Suprapubic skin (tissue), 4 donors: Measurements from ENCODE around the gene HK3. TPM values are rescaled to one million over a fixed set of nuclear protein-coding genes. Genes with fewer than 3 reads are reported as not detected.

Source experiments
- DNase-seq, 2 donors: peaks; one replicate each; pipeline ENCODE4 v3.0.0-alpha.2; 2019; ENCODE audit warnings: low spot score in 2 of 2
- H3K27ac ChIP-seq: fragments of 200-600 bp; sonication (generic); one replicate; pipeline ENCODE4 v1.5.1; 2019
- H3K27me3 ChIP-seq: fragments of 200-600 bp; sonication (generic); one replicate; pipeline ENCODE4 v1.5.1; 2019
- H3K36me3 ChIP-seq: fragments of 200-600 bp; sonication (generic); one replicate; pipeline ENCODE4 v1.5.1; 2019
- H3K4me1 ChIP-seq: fragments of 200-600 bp; sonication (generic); one replicate; pipeline ENCODE4 v1.5.1; 2019
- H3K4me3 ChIP-seq: fragments of 200-600 bp; sonication (generic); one replicate; pipeline ENCODE4 v1.5.1; 2019; ENCODE audit warnings: mild to moderate bottlenecking
- H3K9me3 ChIP-seq: fragments of 200-600 bp; sonication (generic); one replicate; pipeline ENCODE4 v1.5.1; 2019
- EP300 ChIP-seq: sonication (generic); formaldehyde crosslinking; IDR thresholded peaks from one replicate; pipeline ENCODE4 v1.6.1; 2017; ENCODE audit warnings: antibody characterized with exemption
- POLR2A ChIP-seq, 2 donors: fragments of 450-650 bp; IDR thresholded peaks; one replicate each; pipeline ENCODE4 v1.6.1; 2017; ENCODE audit warnings: antibody characterized with exemption in 2 of 2, mild to moderate bottlenecking in 2 of 2, moderate library complexity in 2 of 2
- POLR2AphosphoS5 ChIP-seq, 3 donors: sonication (generic); formaldehyde crosslinking; IDR thresholded peaks; one replicate each; pipeline ENCODE4 v1.6.1; 2017; ENCODE audit warnings: antibody characterized with exemption in 3 of 3
- WGBS: methylation state at CpG from one replicate; pipeline ENCODE4 v1.1.5; 2018; 5-methylcytosine and 5-hydroxymethylcytosine counted together
- total RNA-seq, 4 donors: library from RNA; depleted of rRNA; stranded (reverse); fragments of >200 nt; gene quantifications; one replicate each; pipeline ENCODE4 v1.1.0, GENCODE V29; 2016
- TF ChIP-seq, protein P1 (sequence below), 2 donors: fragments of 200-600 bp in 1 of 2; fragments of 450-650 bp in 1 of 2; sonication (generic) in 1 of 2; IDR thresholded peaks; one replicate each; pipeline ENCODE4 v1.5.1; 2016 to 2019; ENCODE audit warnings: antibody characterized with exemption in 2 of 2, mild to moderate bottlenecking in 1 of 2, moderate library complexity in 1 of 2

The HK3 gene
- total RNA-seq, 4 donors from 2014 or later, result 0.16 to 1.0 (median 0.83) TPM

DNA sequence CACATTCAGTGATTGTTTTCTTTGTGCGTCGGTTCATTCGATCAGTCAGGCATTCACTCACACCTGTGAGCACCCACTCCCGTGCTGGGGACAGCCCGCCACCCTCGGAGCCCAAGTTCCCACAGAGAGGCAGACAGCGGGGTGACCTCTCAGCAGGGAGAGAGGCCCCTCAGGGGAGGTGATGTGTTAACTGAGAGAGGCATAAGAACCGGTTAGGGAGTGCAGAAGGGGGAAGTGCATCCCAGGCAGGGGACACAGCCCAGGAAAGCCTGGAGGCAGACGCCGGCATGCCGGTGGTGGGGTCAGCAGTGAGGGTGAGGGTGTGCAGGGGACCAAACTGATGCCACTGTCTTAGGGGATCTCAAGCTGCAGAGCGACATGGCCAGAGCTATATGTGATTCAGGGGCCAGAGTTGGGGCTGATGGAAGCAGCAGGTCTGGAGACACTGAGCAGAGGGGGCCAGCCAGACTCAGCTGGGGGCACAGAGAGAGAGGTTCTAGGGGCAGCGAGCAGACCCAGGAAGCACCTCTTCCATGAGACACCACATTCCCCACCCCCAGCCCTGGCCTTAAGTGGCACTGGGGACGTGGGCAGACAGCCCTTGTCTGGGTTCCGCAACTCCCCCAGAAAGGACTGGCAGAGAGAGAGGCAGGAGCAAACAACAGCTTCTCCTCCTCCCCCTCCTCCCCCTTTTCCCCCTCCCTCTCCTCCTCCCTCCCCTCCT is 35.9 kb downstream of the HK3 start:
- peaks cover 83% of the 10 kb centered on the region for H3K27me3 ChIP-seq

DNA sequence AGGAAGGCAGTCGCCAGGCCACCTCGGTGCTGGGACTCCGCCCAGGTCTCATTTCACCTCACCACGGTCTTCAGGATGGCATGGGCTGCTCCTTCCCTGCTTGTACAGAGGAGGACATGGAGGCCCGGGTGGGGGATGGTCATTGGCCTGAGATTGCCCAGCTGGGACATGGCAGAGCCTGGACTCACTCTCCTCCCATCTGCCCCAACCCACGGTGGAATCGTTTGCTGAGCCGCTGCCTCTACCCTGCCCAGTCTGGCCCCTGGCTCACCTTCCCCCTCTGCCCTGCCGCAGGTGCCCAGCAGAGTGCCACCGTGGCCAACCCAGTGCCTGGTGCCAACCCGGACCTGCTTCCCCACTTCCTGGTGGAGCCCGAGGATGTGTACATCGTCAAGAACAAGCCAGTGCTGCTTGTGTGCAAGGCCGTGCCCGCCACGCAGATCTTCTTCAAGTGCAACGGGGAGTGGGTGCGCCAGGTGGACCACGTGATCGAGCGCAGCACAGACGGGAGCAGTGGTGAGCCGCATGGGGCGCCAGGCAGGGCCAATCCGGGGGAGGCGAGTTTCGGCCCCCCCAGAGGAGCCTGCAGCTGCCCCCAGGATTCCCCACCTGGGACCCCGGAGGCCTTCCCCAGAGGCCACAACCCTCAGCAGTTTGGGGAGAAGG is 36.7 kb downstream of the HK3 start:
- TF ChIP-seq, protein P1, sequence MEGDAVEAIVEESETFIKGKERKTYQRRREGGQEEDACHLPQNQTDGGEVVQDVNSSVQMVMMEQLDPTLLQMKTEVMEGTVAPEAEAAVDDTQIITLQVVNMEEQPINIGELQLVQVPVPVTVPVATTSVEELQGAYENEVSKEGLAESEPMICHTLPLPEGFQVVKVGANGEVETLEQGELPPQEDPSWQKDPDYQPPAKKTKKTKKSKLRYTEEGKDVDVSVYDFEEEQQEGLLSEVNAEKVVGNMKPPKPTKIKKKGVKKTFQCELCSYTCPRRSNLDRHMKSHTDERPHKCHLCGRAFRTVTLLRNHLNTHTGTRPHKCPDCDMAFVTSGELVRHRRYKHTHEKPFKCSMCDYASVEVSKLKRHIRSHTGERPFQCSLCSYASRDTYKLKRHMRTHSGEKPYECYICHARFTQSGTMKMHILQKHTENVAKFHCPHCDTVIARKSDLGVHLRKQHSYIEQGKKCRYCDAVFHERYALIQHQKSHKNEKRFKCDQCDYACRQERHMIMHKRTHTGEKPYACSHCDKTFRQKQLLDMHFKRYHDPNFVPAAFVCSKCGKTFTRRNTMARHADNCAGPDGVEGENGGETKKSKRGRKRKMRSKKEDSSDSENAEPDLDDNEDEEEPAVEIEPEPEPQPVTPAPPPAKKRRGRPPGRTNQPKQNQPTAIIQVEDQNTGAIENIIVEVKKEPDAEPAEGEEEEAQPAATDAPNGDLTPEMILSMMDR (IDR thresholded peaks at IDR 0.05), result no peak
- TF ChIP-seq POLR2AphosphoS5 (IDR thresholded peaks at IDR 0.05) (no peak), EP300 (no peak), POLR2A (IDR thresholded peaks at IDR 0.05) (no peak)
- H3K27me3 ChIP-seq, result peaks cover 84% of the 10 kb centered on the region
- 48% methylated on average over 22 of the region's 28 CpGs for WGBS
- H3K36me3 ChIP-seq, result no peaks in the 10 kb centered on the region
- no peak for DNase-seq
- H3K4me3 ChIP-seq, result no peak overlapping the region
- no peaks in the 10 kb centered on the region for H3K9me3 ChIP-seq
- H3K4me1 ChIP-seq, result no peaks in the 10 kb centered on the region
- H3K27ac ChIP-seq, result no peak overlapping the region

More for the DNA sequence above, 35.9 kb downstream of the HK3 start:
- TF ChIP-seq EP300, result no peak
- TF ChIP-seq POLR2A (IDR thresholded peaks at IDR 0.05), result no peak
- TF ChIP-seq, protein P1 (IDR thresholded peaks at IDR 0.05), result no peak
- TF ChIP-seq POLR2AphosphoS5 (IDR thresholded peaks at IDR 0.05), result no peak
- DNase-seq, result no peak
- no peak overlapping the region for H3K4me3 ChIP-seq
- no peaks in the 10 kb centered on the region for H3K4me1 ChIP-seq
- H3K27ac ChIP-seq, result no peak overlapping the region
- no peaks in the 10 kb centered on the region for H3K36me3 ChIP-seq
- 23% methylated on average over 14 of the region's 15 CpGs for WGBS
- H3K9me3 ChIP-seq, result no peaks in the 10 kb centered on the region

DNA sequence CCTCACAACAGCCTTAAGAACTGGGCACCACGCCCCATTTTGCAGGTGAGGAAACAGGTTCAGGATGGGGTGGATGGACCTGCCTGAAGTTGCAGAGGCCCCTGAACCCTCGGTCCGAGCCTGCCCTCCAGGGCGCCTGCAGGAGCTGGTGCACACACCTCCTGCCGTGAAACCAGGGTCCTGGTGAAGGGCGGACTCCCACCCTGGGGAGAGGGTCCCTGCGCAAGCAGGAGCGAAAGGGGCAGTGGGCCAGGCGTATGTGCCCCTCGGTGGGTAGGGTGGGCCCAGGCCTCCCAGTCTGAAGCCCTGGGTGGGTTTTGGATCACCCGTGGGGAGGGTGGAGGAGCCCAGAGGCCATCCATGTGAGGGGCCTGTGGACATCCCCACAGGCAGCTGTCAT is 37.9 kb downstream of the HK3 start:
- no peak overlapping the region for H3K27ac ChIP-seq
- TF ChIP-seq POLR2AphosphoS5 (IDR thresholded peaks at IDR 0.05) (no peak), POLR2A (IDR thresholded peaks at IDR 0.05) (no peak), EP300 (no peak)
- TF ChIP-seq, protein P1 (IDR thresholded peaks at IDR 0.05), result no peak
- no peaks in the 10 kb centered on the region for H3K36me3 ChIP-seq
- no peak overlapping the region for H3K4me3 ChIP-seq
- H3K27me3 ChIP-seq, result peaks cover 82% of the 10 kb centered on the region
- no peak for DNase-seq
- no peaks in the 10 kb centered on the region for H3K9me3 ChIP-seq
- H3K4me1 ChIP-seq, result no peaks in the 10 kb centered on the region
- 91% methylated on average over 9 of the region's 11 CpGs for WGBS

DNA sequence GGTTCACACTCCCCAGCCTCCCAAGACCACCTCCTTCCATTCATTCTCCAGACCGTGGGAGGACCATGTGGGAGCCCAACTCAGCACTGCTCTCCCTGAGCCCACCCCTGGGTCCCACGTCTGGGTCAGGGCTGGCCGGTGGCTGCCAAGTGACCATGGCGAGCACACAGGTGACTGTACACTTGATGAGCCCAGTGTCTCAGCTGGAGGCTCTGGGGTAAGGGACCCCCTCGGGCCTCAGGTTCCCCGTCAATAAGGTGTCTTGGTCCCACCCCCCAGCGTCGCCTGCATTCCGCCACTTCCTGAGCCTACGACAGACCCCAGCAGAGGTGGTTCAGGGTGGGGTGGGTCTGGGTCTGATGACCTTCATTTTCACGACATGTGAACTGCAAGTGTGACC is 38.8 kb downstream of the HK3 start:
- TF ChIP-seq POLR2A (IDR thresholded peaks at IDR 0.05), result no peak
- no peak for TF ChIP-seq EP300
- Histone ChIP-seq H3K4me1 (no peaks in the 10 kb centered on the region), H3K27ac (no peak overlapping the region), H3K36me3 (no peaks in the 10 kb centered on the region), H3K27me3 (peaks cover 79% of the 10 kb centered on the region), H3K4me3 (no peak overlapping the region), H3K9me3 (no peaks in the 10 kb centered on the region)
- no peak for DNase-seq
- WGBS, result 67% methylated on average over 8 of the region's 11 CpGs

DNA sequence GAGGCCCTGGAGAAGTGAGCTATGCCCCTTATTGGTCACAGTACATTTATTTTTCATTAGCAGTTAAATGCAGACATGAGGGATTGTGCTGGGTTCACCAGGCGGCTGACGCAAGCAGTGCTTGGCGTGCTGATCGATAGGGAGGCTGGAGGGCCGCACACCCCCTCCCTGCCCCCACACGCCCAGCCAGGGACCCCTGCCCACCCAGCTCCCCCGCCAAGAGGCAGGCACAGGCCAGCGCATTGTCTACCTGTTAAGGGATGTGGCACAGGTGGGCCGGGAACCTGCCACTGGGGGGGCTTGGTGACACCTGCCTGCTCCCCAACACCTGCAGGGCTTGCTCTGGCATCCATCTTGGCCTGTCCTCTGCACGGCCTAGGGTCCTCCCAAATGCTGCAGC is 39.2 kb downstream of the HK3 start:
- 69% methylated on average over 7 of the region's 10 CpGs for WGBS
- H3K9me3 ChIP-seq, result no peaks in the 10 kb centered on the region
- no peak overlapping the region for H3K4me3 ChIP-seq
- DNase-seq, result no peak
- H3K36me3 ChIP-seq, result no peaks in the 10 kb centered on the region
- H3K27ac ChIP-seq, result no peak overlapping the region
- H3K4me1 ChIP-seq, result no peaks in the 10 kb centered on the region
- H3K27me3 ChIP-seq, result peaks cover 74% of the 10 kb centered on the region
- TF ChIP-seq, protein P1 (IDR thresholded peaks at IDR 0.05), result no peak
- TF ChIP-seq POLR2A (IDR thresholded peaks at IDR 0.05) (no peak), POLR2AphosphoS5 (IDR thresholded peaks at IDR 0.05) (no peak), EP300 (no peak)
